Right ventricle myocardium superior (tissue), 1 donor: ENCODE results near the gene FBXW5. TPM values are rescaled to one million over a fixed set of nuclear protein-coding genes. Genes with fewer than 3 reads are reported as not detected.

Experiments used
- ATAC-seq: fragments of 200-7000 bp; cut with Tn5 transposase; one replicate; pipeline ENCODE4 v1.9.1; 2020; ENCODE audit warnings: mild to moderate bottlenecking; ENCODE audit not compliant: poor library complexity
- DNase-seq: peaks from one replicate; pipeline ENCODE4 v3.0.0-alpha.2; 2020
- intact Hi-C: fragments of 100-400 bp; cut with DNase I; formaldehyde crosslinking; loops from one replicate; pipeline ENCODE4 v1.11.2; 2022
- total RNA-seq: library from RNA; stranded (reverse); fragmentation: NEBNext Ultra II Directional; extraction: Animal tissue kit (Norgen Biotek cat#: 25700); gene quantifications from one replicate; pipeline ENCODE4 v1.2.1, GENCODE V29; 2021
- donor health status: DM: no; HTN: yes; CAD: no; lungs with severe emphysema.

The FBXW5 gene
- total RNA-seq, 1 donor from 2014 or later = 142 TPM

DNA sequence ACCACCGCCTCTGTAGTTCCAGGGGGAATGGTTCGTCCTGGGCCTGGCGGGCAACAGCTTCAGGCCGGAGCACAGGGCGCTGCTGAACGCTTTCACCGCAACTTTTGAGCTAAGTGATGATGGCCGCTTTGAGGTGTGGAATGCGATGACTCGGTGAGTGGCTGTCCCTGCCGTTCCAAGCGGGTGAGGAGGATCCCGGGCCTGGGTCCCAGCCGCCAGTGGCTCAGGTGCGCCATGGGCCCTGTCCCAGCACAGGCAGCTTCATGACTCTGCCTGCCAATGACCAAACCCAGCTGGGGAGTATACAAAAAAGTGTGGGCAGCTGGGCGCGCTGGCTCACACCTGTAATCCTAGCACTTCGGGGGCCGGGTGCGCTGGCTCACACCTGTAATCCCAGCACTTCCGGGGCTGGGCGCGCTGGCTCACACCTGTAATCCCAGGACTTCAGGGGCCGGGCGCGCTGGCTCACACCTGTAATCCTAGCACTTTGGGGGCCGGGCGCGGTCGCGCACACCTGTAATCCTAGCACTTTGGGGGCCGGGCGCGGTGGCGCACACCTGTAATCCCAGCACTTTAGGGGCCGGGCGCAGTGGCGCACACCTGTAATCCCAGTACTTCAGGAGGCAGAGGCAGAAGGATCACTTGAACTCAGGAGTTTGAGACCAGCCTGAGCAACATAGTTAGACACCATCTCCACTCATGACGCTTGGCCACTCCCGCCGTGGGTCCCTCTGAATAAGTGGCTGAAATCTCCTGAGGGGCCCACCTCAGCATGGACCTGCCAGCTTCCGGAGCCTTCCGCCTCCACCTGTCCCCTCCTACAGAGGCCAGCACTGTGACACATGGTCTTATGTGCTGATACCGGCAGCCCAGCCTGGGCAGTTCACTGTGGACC, 8.6 kb upstream of the FBXW5 start:
- DNase-seq (peak; percentile 33), ATAC-seq (no peak)
- intact Hi-C loops = no loop called here

DNA sequence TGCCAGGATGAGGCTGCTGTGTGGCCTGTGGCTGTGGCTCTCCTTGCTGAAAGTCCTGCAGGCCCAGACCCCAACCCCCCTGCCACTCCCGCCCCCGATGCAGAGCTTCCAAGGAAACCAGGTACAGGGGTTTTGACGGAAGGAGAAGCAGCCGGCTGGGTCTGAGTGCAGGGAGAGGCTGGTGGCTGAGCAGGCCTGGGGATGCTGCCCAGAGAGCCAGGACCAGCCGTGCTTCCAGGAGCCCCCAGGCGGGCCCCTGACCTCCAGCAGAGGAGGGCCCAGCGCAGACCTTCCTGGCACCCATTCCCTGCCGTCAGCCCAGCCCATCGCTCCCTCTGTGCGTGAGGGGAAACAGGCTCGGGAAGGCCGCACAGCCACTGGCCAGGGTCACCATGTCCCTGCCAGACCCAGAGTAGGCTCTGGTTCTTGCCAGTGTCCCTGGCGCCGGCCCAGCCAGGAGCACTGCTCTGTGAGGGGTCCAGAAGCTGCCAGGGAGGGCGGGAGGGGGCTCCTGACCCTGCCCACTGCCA, 7.8 kb upstream of the FBXW5 start:
- ATAC-seq (no peak), DNase-seq (peak; percentile 60)
- intact Hi-C loops = no loop called here

GRCh38 chr9:136951541-136952320, 7.2 kb upstream of the FBXW5 start, which contains the start of gene LCN12:
TSS of gene LCN12 (plus strand) at chr9:136952273. CDS start at chr9:136952328, 55 bp downstream.
- no peak for ATAC-seq
- peak; percentile 38 for DNase-seq
- intact Hi-C loops = no loop called here

DNA sequence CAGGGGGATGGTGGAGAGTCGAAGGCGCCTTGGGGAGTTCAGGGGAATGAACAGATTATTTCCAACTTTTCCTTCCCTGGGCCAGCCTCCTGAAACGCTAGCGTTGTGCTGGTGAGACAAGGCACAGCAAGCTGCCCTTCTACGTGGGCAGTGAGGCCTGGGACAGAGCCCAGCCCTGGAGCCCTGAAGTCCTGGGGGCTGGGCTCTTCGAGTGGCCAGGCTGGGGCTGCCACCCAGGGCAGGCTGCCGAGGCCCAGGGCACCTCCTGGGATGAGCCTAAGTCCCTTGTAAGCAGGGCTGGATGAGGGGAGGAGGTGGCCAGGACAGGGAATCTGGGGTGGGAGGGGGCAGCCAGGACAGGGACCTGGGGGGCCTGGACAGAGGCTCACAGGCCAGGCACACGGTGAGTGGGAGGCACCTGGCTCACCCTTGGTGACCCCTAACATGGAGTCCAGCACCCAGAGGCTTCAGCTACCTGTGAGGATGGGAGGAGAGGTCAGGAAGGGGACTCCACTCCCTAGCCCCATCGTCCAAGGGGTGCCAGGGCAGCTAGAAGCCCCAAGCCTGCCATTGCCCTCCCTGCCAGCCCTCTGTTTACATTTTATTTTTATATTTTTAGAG, 6.2 kb upstream of the FBXW5 start:
- DNase-seq = peak; percentile 66

GRCh38 chr9:136949817-136950655, 5.5 kb upstream of the FBXW5 start:
- DNase-seq = peak; percentile 98
- ATAC-seq = peak; percentile 90
- intact Hi-C loops = loop anchor here (2.0 kb wide), 1 partner anchor 27 kb away; the partner anchor contains the start of gene PTGDS

More for the DNA sequence above, 6.2 kb upstream of the FBXW5 start:
- intact Hi-C loops = no loop called here
- peak; percentile 59 for ATAC-seq

- peak; percentile 42 for DNase-seq
- peak; percentile 1 for ATAC-seq
- intact Hi-C loops = loop anchor here (2.0 kb wide), 1 partner anchor 27 kb away; the partner anchor contains the start of gene PTGDS
Observed at GRCh38 chr9:136949239-136949816, 4.8 kb upstream of the FBXW5 start.

DNA sequence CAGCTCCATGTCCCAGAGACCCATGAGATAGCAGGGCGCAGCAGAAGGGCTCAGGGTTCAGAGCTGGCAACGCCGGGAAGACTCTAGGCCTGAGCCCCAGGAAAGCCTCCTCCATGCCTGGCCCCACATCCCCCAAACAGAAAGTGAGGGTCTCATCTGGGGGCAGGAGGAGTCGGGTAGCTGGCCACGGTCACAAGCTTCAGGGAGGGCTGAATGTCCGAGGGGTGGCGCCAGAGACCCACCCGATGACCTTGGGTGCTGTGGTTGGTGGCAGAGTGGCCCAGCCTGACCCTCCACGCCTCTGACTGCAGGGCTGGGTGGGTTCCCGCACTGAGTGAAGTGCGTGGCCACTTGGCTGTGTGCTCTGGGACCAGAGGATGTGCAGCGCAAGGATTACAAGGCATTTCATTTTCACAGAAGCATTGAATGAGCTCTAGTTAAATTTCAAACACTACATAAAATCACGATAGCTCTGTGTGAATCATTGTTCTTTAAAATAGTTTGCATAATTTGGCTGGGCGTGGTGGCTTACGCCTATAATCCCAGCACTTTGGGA, 3.5 kb upstream of the FBXW5 start:
- ATAC-seq = peak; percentile 13
- intact Hi-C loops = loop anchor here (2.0 kb wide), 2 partner anchors 29 to 87 kb away; partner anchors contain the start of gene PTGDS
- peak; percentile 84 for DNase-seq

GRCh38 chr9:136947028-136947891, 2.7 kb upstream of the FBXW5 start:
- DNase-seq = peak; percentile 40
- intact Hi-C loops = loop anchor here (2.0 kb wide), 1 partner anchor 88 kb away; no protein-coding TSS in a partner anchor
- ATAC-seq = no peak

GRCh38 chr9:136946228-136947027, 1.9 kb upstream of the FBXW5 start:
- intact Hi-C loops = loop anchor here (2.0 kb wide), 1 partner anchor 88 kb away; no protein-coding TSS in a partner anchor
- ATAC-seq (no peak), DNase-seq (peak; percentile 45)

- intact Hi-C loops = loop anchor here (2.0 kb wide), 1 partner anchor 89 kb away; no protein-coding TSS in a partner anchor
- DNase-seq (peak; percentile 45), ATAC-seq (no peak)
Observed at GRCh38 chr9:136945333-136946227, 1.0 kb upstream of the FBXW5 start.

- peak; percentile 20 for ATAC-seq
- intact Hi-C loops = loop anchor here (5.0 kb wide), 1 partner anchor 97 kb away; the partner anchor contains the start of gene PHPT1
- DNase-seq = no peak
Observed at GRCh38 chr9:136944212-136944518, 373 bp downstream of the FBXW5 start.

DNA sequence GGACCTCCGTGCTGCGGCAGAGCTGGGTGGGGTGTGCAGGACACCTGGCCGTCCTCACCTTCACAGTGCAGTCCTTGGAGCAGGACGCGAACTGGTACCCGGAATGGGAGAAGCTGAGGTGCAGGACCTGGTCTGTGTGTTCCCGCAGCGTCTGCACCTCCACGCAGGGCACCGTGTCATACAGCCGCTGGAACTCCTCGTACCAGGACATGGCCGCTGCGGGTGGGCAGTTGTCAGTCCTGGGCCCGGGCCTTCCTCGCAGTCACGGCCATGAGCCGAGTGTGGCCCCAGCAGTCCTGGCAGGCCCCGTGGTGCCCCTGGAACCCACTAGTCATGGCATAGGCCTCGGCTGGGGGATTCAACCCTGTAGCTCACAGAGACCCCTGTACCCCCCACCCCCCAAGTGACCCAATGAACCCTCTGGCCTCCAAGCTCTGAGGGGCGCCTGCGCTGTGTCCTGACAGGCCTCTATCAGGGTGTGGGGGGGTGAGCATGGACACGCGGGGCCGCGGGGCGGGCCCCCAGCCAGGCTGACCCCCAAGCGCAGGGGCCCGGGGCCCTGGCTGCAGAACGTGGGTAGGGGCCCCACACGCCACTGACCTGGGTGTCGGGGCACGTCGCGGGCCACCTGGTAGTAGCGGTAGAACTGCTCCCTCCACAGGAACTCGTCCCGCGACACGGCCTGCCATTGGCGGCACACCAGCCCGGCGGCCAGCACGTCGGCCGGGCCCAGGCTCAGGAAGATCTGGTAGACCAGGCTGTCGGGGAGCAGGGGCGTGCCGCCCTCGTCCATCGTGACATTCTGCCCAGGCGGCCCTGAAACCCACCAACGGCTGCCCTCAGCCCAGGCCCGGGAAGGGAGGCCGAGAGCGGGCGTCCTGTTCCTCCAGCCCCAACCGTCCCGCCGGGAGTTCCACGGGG, 987 bp downstream of the FBXW5 start:
- DNase-seq (no peak), ATAC-seq (no peak)
- intact Hi-C loops = loop anchor here (5.0 kb wide), 1 partner anchor 96 kb away; the partner anchor contains the start of gene PHPT1

DNA sequence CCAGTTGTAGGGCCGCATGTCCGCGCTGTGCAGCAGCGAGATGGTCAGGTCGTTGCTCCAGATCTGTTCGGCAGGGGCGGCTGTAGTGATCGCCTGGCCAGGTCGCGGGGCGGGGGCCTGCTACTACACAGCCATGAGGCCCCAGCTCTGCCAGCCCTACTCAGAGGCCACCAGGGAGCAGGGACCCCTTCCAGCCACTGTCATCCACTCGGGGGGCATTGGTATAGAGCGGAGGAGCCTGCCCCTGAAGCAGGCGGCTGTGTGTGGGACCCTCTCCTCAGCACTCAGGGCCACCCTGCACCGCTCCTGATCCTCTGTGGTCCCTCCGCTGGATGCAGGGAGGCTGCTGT, 1.7 kb downstream of the FBXW5 start:
- intact Hi-C loops = loop anchor here (5.0 kb wide), 1 partner anchor 96 kb away; the partner anchor contains the start of gene PHPT1
- ATAC-seq (no peak), DNase-seq (peak; percentile 47)
